ENCODE measurements around the gene ARHGAP9.
A peak's percentile ranks its signal among the peaks of the same experiment; 100 is the strongest.
"Not testable (repeated sequence)": the region's sequence is repeated elsewhere in the genome, so short reads cannot be mapped to it uniquely, and the experiment has no call there.

ARHGAP9 gene

GRCh38 chr12:57434517-57435223 lies 45.0 kb downstream of the ARHGAP9 start, which contains the start of gene INHBC:
INHBC (plus strand) TSS chr12:57434784; CDS start chr12:57434887, 103 bp downstream.
- no peak for DNase-seq (ENCODE audit: low spot score)

- DNase-seq (ENCODE audit: low spot score), result no peak
Observed at GRCh38 chr12:57433370-57433769, 46.3 kb downstream of the ARHGAP9 start.

GRCh38 chr12:57431654-57432188 lies 47.9 kb downstream of the ARHGAP9 start:
- DNase-seq (ENCODE audit: low spot score), result no peak

GRCh38 chr12:57430931-57431566 lies 48.6 kb downstream of the ARHGAP9 start, which contains the start of gene R3HDM2:
R3HDM2 (minus strand) TSS chr12:57431043; CDS start chr12:57310428, 120,615 bp downstream.
- peak; percentile 99 for DNase-seq (ENCODE audit: low spot score)

- DNase-seq (ENCODE audit: low spot score), result no peak
Observed at GRCh38 chr12:57430112-57430930, 49.3 kb downstream of the ARHGAP9 start.

GRCh38 chr12:57429473-57430111 lies 50.1 kb downstream of the ARHGAP9 start:
- no peak for DNase-seq (ENCODE audit: low spot score)

- no peak for DNase-seq (ENCODE audit: low spot score)
Observed at GRCh38 chr12:57428965-57429364, 50.7 kb downstream of the ARHGAP9 start.

- DNase-seq (ENCODE audit: low spot score), result not testable (repeated sequence)
Observed at GRCh38 chr12:57426948-57427347, 52.7 kb downstream of the ARHGAP9 start.

Measured in D341Med (cell line).